Measurements from ENCODE around the gene MPHOSPH6.
"Not testable (repeated sequence)": the region's sequence is repeated elsewhere in the genome, so short reads cannot be mapped to it uniquely, and the experiment has no call there.

Gene MPHOSPH6

GRCh38 chr16:82175627-82176026 is 5.6 kb upstream of the MPHOSPH6 start:
- no peak for DNase-seq (ENCODE audit: low read depth)

GRCh38 chr16:82167670-82168069 is 2.4 kb downstream of the MPHOSPH6 start:
- no peak for DNase-seq (ENCODE audit: low read depth)

- DNase-seq (ENCODE audit: low read depth), result peak; percentile 8
These were observed 9.8 kb downstream of the MPHOSPH6 start for GRCh38 chr16:82160226-82160625.

- DNase-seq (ENCODE audit: low read depth), result peak; percentile 4
These were observed 12.2 kb downstream of the MPHOSPH6 start for GRCh38 chr16:82157836-82158235.

GRCh38 chr16:82157534-82157812 is 12.6 kb downstream of the MPHOSPH6 start:
- DNase-seq (ENCODE audit: low read depth), result no peak

GRCh38 chr16:82156761-82157533 is 13.1 kb downstream of the MPHOSPH6 start:
- peak; percentile 16 for DNase-seq (ENCODE audit: low read depth)

- peak; percentile 74 for DNase-seq (ENCODE audit: low read depth)
These were observed 17.3 kb downstream of the MPHOSPH6 start for GRCh38 chr16:82152641-82153112.

- DNase-seq (ENCODE audit: low read depth), result peak; percentile 3
These were observed 17.8 kb downstream of the MPHOSPH6 start for GRCh38 chr16:82152196-82152595.

- DNase-seq (ENCODE audit: low read depth), result no peak
These were observed 19.5 kb downstream of the MPHOSPH6 start for GRCh38 chr16:82150549-82150948.

- peak; percentile 2 for DNase-seq (ENCODE audit: low read depth)
These were observed 20.5 kb downstream of the MPHOSPH6 start for GRCh38 chr16:82149536-82149935.

GRCh38 chr16:82147546-82147945 is 22.5 kb downstream of the MPHOSPH6 start:
- no peak for DNase-seq (ENCODE audit: low read depth)

GRCh38 chr16:82146957-82147356 is 23.1 kb downstream of the MPHOSPH6 start:
- DNase-seq (ENCODE audit: low read depth), result no peak

- no peak for DNase-seq (ENCODE audit: low read depth)
These were observed 23.5 kb downstream of the MPHOSPH6 start for GRCh38 chr16:82146556-82146955.

- DNase-seq (ENCODE audit: low read depth), result not testable (repeated sequence)
These were observed 30.8 kb downstream of the MPHOSPH6 start for GRCh38 chr16:82139286-82139571.

- DNase-seq (ENCODE audit: low read depth), result no peak
These were observed 31.3 kb downstream of the MPHOSPH6 start for GRCh38 chr16:82138478-82139285.

- DNase-seq (ENCODE audit: low read depth), result no peak
These were observed 32.2 kb downstream of the MPHOSPH6 start for GRCh38 chr16:82137822-82138167.

- peak; percentile 32 for DNase-seq (ENCODE audit: low read depth)
These were observed 32.8 kb downstream of the MPHOSPH6 start for GRCh38 chr16:82136956-82137821.

GRCh38 chr16:82135844-82136243 is 34.2 kb downstream of the MPHOSPH6 start:
- no peak for DNase-seq (ENCODE audit: low read depth)

- DNase-seq (ENCODE audit: low read depth), result no peak
These were observed 35.2 kb downstream of the MPHOSPH6 start for GRCh38 chr16:82134846-82135245.

GRCh38 chr16:82133798-82134197 is 36.2 kb downstream of the MPHOSPH6 start:
- DNase-seq (ENCODE audit: low read depth), result no peak

GRCh38 chr16:82129881-82130280 is 40.1 kb downstream of the MPHOSPH6 start:
- no peak for DNase-seq (ENCODE audit: low read depth)

- DNase-seq (ENCODE audit: low read depth), result no peak
These were observed 45.4 kb downstream of the MPHOSPH6 start for GRCh38 chr16:82124651-82125050.

GRCh38 chr16:82119405-82119804 is 50.6 kb downstream of the MPHOSPH6 start:
- no peak for DNase-seq (ENCODE audit: low read depth)
